HG02642 (cell line): Measurements from ENCODE around the gene CNBD2.
A peak's percentile ranks its signal among the peaks of the same experiment; 100 is the strongest.
"Not testable (repeated sequence)": the region's sequence is repeated elsewhere in the genome, so short reads cannot be mapped to it uniquely, and the experiment has no call there.

ENCODE experiments used
- ATAC-seq: cut with Tn5 transposase; IDR thresholded peaks from one replicate; pipeline ENCODE4 v1.9.1; 2021; ENCODE audit warnings: mild to moderate bottlenecking; ENCODE audit not compliant: unreplicated experiment, poor library complexity

Gene CNBD2

DNA sequence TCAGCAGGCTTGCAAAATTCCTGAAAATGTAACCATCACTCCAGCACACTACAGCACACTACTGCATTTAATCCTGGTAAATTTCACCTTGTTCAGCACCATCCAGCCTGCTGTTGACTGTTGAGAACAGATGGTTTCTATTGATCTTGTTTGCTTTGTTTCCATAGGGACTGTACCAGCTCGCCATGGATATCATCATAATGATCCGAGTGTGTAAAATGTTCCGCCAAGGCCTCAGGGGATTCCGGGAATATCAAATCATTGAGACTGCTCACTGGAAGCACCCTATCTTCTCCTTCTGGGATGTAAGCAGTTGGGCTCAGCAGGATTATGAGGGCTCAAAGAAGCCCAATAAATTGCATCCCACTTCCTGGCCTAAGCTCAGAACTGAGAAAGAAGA, 4.1 kb downstream of the CNBD2 start:
- ATAC-seq = no peak

DNA sequence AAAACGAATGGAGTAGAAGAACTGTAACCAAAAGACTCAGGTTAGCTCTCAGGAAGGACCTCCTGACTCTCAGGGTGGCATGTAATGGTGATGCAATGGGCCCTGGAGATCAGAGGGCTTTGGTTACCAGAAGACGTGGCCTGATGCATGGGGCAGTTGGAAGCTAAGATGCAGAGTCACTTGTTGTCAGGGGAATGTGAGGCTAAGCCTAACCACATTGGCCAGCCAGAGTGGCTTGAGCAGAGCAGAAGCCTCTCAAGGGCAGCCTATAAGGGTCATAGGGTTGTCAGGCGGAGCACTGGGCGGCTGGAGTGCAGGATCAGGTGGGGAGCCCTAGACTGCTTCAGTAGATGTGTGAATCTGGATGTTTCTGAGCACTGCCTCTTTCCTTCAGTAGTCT, 5.9 kb downstream of the CNBD2 start:
- no peak for ATAC-seq

DNA sequence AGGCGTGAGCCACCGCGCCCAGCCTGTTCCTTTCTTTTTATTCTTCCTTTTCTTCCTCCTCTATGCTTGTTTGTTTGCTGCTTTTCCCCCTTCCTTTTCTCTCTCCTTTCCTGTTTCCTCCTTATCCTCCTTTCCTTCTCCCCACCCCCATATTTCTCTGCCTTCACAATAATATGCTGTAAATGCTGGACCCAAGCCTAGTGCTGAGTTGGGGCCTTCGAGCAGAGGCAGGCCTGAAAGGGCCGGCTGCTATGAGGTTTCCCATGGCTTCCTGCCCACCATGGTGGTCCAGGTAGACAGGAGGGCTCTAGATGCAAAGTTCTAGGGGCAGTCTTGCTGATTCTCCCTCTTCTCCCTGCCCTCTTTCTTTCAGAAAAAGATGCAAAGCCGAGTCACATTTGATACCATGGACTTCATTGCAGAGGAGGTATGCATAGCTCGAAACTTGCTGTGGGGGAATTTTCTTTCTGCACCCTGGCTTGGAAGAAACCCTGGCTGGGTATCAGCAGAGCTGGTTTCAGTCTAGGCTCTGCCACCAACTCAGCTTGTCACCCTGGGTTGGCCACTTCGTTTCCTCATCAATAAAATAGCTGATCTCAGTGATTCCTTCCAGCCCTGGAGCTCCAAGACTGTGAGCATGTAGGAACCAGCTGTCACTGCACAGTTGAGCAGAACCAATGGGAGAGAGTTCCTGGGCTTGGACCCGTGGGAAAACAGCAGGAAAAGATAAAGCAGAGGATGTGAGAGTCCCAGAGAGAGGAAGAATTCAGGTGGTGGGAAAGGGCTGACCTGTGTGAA, 7.4 kb downstream of the CNBD2 start:
- no peak for ATAC-seq

DNA sequence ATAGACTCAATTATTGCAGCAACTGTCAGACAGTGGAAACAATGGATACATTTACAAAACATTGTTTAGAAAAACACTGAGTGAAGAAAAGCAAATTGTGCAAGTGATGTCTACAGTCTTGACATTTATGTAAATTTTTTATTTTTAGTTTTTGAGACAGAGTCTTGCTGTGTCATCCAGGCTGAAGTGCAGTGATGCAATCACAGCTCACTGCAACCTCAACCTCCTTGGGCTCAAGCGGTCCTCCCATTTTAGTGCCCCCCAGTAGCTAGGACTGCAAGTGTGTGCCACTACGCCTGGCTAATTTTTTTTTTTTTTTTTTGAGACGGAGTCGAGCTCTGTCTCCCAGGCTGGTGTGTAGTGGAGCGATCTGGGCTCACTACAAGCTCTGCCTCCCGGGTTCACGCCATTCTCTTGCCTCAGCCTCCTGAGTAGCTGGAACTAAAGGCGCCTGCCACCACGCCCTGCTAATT, 9.7 kb downstream of the CNBD2 start:
- ATAC-seq = no peak

DNA sequence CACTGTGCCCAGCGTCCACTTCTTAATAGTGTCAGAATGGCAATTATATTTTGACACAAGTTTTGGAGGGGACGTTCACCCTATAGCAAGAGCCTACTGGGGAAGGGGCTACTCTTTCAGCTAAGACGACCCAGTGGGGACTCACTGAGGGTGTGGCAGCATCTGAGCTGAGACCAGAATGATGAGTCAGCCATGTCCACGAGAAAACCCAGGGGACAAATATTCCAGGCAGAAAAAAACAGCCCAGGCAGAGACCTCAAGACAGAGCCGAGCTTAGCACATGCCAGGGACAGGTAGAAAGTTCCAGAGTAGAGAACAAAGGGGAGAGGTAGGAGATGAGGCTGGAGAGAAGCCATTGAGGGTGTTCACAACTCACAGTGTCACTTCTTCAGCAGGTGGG, 11.2 kb downstream of the CNBD2 start:
- ATAC-seq = no peak

DNA sequence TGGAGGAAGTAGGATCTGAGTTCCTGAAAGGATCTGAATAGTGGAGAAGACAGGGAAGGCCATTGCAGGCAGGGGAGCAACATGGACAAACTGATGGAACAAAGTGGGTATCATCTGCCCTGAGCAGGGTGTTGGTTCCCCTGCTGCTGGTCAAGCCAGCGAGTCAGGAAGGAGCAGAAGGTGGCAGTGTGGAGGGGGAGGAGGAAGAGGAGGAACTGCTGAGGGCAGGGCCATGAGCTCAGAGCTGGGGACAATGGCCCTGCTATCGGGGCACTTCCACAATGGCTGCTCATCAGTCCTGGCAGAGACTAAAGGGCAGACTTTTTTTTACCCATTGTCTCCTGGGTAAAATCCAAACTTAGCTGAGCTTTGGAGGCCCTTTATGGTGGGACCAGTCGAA, 13.6 kb downstream of the CNBD2 start:
- no peak for ATAC-seq

DNA sequence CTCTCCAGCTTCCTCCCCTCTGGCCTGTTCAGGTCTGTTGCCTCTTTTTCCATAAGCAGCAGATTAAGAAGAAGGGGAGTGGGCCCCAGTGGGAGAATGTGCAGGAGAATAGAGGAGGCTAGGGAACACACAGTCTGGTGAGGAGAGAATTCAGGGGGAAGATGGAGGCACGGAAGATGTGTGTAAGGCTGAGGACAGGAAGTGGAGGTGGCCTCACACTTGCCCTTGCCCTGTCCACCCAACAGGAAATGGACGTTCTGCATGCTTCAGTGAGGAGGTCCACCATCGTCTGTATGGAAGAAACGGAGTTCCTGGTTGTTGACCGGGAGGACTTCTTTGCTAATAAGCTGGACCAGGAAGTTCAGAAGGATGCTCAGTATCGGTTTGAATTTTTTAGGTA, 16.0 kb downstream of the CNBD2 start:
- ATAC-seq = no peak

DNA sequence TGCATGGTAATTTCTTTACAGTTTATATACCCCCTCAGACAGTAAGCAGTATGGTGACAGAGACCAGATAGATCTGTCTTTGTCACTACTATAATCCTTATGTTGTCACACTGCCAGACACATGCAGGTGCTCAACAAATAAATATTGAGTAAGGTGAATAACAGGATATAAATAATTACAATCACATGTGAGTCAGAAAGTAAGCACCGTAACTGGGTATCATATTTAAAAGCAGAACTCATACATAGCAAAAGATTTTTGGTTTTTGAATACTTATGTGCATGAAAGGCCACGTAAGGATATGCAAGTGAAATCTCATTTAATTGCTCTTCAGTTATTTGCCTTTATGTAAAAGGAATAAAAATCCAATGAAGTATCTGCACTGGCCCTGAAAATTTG, 17.4 kb downstream of the CNBD2 start:
- ATAC-seq = no peak

DNA sequence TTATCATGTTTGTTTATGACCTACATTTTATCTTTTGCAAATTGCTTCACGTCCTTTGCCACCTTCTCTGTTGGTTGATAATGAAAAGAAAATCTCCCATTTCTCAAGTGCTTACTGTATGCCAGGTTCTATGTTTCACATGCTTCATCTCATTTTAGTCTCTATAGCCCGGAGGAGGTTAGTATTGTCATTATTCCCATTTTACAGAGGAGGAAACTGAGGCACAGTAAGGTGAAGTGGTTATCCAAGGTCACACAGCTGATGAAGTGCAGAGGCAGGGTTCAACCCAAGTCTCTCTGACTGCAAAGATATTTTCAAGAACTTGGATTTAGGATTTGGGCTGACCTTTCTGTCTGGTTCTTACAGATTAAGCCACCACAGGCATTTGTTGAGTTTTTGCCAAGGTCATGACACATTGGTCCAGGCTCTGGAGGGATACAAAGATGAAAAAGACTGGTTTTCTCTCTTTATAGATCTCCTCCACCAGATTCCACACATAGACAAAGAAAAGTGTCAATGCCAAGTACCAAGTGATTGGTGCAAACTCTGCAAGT, 20.6 kb downstream of the CNBD2 start:
- no peak for ATAC-seq

DNA sequence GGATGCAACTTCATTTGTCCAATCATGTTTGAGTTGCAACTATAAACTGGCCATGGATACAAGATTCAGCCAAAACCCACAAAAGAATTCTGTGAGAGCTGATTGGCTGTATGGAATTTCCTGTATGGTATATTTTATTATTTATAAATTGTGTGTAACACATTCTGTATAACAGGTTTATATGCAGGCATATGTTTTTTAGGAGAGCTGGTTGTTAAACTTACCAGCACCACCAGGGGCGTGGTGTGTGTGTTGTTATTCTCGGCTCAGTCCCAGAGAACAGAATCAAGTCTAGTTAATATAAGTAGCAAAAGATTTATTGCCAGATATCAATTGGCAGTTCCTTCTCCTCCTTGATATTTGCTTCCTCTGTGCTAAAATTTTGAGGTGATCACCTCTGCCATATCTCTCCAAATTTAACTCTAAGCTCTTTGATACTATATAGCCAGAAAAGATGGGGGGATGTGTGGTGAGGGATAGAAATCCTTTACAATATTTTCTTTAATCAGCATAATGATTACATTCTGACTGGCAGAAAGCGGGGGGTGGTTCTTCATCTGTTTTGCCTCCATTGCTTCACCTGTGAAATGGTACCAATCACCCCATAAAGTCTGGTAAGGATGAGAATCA, 22.9 kb downstream of the CNBD2 start:
- no peak for ATAC-seq

DNA sequence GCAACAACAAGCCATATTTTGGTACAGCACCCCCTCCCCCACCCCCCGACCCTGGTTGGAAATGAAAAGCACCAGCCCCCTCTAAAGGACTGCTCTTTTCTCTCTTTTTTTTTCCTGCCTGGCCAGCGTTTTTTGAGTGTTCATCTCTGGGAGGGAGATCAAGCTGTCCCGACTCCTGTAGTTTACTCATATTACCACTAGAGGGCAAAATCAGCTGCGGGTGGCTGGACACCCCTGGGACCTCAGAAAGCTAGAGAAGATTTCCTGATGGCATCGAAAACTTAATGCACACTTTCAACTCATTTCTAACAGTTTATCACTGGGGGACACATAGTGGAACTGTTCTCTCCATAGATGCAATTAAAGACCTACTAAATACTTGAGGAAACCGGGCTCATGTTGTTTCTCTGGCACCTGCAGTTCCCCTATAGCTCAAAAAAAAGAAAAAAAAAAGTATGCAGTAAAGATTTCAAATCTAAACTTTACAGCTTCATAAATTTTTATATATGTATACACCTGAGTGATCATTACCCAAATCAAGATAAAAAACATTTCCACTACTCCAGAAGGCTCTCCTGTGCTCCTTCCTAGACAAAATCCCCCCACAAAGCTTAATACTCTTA, 24.4 kb downstream of the CNBD2 start:
- no peak for ATAC-seq

DNA sequence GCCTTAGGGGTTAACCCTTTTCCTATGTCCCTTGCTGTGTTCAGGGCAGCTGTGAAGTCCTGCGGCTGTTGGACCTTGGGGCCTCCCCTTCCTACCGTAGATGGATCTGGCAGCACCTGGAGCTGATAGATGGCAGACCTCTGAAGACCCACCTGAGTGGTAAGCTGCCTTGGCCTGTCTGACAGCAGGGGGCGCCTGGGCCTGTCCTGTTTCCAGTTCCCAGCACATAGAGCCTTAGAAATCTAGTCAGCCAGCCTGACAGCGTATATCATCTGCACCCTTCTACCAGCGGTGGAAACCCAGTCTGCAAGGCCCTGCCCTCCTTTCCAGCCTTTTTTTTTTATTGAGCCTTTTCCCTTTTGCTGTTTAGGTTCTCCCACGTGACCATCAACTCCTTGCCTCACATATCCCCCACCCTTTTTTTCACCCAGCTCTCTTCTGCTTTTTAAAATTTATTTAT, 26.6 kb downstream of the CNBD2 start:
- ATAC-seq = peak; percentile 41

DNA sequence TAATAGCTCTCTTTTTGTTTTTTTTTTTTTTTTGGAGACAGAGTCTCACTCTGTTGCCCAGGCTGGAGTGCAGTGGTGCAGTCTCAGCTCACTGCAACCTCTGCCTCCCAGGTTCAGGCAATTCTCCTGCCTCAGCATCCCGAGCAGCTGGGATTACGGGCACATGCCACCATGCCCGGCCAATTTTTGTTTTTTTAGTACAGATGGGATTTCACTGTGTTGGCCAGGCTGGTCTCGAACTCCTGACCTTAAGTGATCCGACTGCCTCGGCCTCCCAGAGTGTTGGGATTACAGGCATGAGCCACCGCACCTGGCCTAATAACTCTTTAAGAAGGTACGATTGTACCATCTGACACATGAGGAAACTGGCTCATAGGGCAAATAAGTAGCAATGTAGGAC, 28.1 kb downstream of the CNBD2 start:
- ATAC-seq = not testable (repeated sequence)

DNA sequence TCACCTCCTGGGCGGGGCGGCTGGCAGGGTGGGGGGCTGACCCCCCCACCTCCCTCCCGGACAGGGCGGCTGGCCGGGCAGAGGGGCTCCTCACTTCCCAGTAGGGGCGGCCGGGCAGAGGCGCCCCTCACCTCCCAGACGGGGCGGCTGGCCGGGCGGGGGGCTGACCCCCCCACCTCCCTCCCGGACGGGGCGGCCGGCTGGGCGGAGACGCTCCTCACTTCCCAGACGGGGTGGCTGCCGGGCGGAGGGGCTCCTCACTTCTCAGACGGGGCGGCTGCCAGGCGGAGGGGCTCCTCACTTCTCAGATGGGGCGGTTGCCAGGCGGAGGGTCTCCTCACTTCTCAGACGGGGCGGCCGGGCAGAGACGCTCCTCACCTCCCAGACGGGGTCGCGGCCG, 32.9 kb downstream of the CNBD2 start:
- not testable (repeated sequence) for ATAC-seq

DNA sequence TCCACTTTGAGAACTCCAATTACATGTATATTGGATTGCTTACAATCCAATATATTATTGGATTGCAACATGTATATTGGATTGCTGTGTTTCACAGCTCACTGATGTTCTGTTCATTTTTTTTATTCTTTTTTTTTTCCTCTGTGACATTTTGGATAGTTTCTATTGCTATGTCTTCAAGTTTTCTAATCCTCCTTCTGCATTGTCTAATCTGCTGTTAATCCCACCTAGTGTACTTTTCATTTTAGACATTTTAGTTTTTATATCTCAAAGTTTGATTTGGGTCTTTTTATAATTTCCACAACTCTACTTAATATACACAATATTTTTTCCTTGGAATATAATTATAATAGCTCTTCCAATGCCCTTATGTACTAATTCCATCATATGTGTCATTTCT, 34.5 kb downstream of the CNBD2 start:
- no peak for ATAC-seq

DNA sequence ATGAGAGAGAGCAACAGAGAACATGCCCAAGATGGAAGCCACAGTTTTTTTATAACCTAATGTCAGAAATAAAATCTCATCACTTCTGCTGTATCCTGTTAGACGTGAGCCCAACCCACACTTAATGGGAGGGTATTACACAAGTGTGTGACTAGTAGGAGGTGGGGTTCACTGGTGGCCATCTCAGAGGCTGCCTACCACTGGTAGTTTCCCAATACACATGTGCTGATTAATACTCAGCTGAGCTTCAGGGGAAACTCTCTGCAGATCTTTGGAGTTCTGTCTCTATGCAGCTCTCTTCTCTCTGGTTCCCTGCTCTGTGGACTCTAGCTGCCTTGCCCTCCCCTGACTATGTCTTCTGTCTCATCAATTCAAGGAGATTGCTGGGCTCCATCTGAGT, 35.7 kb downstream of the CNBD2 start:
- no peak for ATAC-seq

DNA sequence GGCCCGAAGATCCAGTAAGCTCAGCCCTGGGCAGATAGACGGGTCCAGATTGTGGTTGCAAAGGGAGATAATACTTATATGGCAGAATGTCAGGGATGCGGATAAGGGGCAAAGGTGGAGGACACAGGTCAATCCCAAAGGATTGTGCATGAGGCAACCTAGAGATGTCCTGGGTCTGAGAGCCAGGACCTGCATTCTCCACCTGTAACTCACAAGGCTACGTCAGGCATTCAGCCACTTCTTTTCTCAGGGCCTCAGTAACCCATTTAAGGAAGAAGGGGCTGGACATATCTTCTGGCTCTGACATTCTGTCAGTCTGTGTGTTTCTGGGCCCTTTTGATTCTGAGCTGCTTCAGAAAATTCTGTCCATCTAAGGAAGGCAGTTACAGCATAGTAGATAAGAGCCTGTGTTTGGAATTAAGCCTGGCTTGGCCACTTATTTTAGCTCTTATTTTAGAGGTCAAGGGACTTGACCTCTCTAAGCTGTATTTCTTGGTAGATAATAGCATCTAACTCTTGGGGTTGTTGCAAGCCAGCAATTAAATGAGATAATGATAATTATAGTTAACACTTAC, 40.2 kb downstream of the CNBD2 start:
- no peak for ATAC-seq

DNA sequence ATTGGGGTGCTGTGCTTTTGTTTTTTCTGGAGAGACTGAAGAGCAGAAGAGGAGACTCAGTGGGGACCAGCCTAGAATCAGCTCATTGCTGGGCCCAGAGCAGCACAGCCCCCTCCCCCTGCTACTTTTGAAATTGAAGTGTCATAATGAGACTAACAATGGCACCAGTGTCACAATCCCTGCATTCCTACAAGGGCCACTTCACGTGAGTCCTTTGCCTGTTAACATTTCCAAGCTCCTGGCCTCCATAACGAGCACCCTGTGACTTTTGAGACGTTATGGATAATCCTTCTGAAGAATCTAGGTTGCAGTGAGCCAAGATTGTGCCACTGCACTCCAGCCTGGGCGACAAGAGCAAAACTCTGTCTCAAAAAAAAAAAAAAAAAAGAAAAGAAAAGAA, 41.7 kb downstream of the CNBD2 start:
- ATAC-seq = no peak

DNA sequence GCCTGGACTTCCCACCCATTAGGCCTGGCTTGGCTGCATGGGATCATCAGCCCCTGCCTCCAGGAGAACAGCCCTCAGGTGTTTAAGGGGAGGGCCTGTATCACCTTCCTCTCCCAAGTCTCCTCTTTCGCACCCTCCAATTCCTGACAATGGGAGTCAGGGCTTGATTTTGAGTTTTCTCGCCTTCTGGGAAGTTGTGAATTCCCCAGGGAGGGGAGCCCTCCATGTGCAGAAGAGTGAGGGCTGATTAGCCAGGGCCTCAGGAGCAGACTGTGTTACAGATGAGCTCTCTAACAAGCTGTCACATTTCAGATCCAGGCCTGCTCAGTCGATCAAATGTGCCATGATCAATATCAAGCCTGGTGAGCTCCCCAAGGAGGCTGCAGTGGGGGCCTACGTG, 42.4 kb downstream of the CNBD2 start:
- ATAC-seq = no peak

DNA sequence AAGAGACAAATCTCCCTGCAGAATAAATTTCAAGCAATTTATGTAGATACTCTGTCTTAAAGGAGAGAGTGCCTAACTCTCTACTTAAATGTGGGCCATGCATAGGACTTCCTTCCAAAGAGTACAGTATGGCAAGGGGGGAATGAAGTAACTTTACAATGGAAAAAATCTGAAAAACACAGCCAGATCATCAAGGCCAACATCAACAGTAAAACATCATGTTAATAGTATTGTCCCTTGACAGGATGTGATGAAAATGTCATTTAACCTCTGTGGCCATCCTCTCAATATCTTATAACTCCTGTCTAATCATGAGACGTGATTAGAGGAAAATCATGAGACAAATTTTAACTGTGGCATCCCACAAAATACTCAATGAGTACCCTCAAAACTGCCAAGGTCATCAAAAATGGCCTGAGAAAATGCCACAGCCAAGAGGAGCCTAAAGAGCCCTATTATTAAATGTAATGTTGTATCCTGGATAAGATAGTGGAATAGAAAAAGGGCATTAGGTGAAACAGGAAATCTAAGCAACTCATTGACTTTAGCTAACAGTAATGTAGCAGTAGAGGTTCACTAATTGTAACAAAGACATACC, 47.5 kb downstream of the CNBD2 start:
- no peak for ATAC-seq
